Measurements from ENCODE around the gene RD3L.

RD3L gene

GRCh38 chr14:103899833-103900232 lies 42.5 kb downstream of the RD3L start:
- H2AFZ ChIP-seq (ENCODE audit: low read depth): no peak overlapping the region
- H3K79me2 ChIP-seq (ENCODE audit: insufficient read depth, low read depth): no peaks in the 10 kb centered on the region

GRCh38 chr14:103899316-103899715 lies 43.0 kb downstream of the RD3L start:
- no peaks in the 10 kb centered on the region for H3K4me1 ChIP-seq (ENCODE audit: low read depth, poor library complexity, severe bottlenecking)
- H3K4me2 ChIP-seq: no peak overlapping the region
- no peaks in the 10 kb centered on the region for H3K27me3 ChIP-seq (ENCODE audit: insufficient read depth, low read depth)
- H2AFZ ChIP-seq (ENCODE audit: low read depth): no peak overlapping the region
- H3K27ac ChIP-seq: no peak overlapping the region
- no peak for TF ChIP-seq CTCF (conservative IDR thresholded peaks at IDR 0.05; ENCODE audit: low read depth, low read length)
- H4K20me1 ChIP-seq (ENCODE audit: insufficient read depth): no peaks in the 10 kb centered on the region
- no peaks in the 10 kb centered on the region for H3K36me3 ChIP-seq (ENCODE audit: insufficient read depth)
- no peak overlapping the region for H3K9ac ChIP-seq
- no peaks in the 10 kb centered on the region for H3K79me2 ChIP-seq (ENCODE audit: insufficient read depth, low read depth)
- H3K4me3 ChIP-seq (IDR thresholded peaks at IDR 0.05; ENCODE audit: insufficient read depth, low read depth, low read length): no peak overlapping the region

More at GRCh38 chr14:103899833-103900232, 42.5 kb downstream of the RD3L start:
- Histone ChIP-seq H3K4me3 (IDR thresholded peaks at IDR 0.05; ENCODE audit: insufficient read depth, low read depth, low read length) (no peak overlapping the region), H4K20me1 (ENCODE audit: insufficient read depth) (no peaks in the 10 kb centered on the region), H3K4me2 (no peak overlapping the region), H3K4me1 (ENCODE audit: low read depth, poor library complexity, severe bottlenecking) (no peaks in the 10 kb centered on the region), H3K27ac (no peak overlapping the region), H3K9ac (no peak overlapping the region), H3K27me3 (ENCODE audit: insufficient read depth, low read depth) (no peaks in the 10 kb centered on the region), H3K36me3 (ENCODE audit: insufficient read depth) (no peaks in the 10 kb centered on the region)
- no peak for TF ChIP-seq CTCF (conservative IDR thresholded peaks at IDR 0.05; ENCODE audit: low read depth, low read length)

- H2AFZ ChIP-seq (ENCODE audit: low read depth): no peak overlapping the region
- no peak for TF ChIP-seq CTCF (conservative IDR thresholded peaks at IDR 0.05; ENCODE audit: low read depth, low read length)
- H3K27me3 ChIP-seq (ENCODE audit: insufficient read depth, low read depth): no peaks in the 10 kb centered on the region
- no peaks in the 10 kb centered on the region for H3K4me1 ChIP-seq (ENCODE audit: low read depth, poor library complexity, severe bottlenecking)
- no peaks in the 10 kb centered on the region for H4K20me1 ChIP-seq (ENCODE audit: insufficient read depth)
- no peaks in the 10 kb centered on the region for H3K79me2 ChIP-seq (ENCODE audit: insufficient read depth, low read depth)
- H3K36me3 ChIP-seq (ENCODE audit: insufficient read depth): no peaks in the 10 kb centered on the region
- no peak overlapping the region for H3K4me2 ChIP-seq
- no peak overlapping the region for H3K27ac ChIP-seq
- no peak overlapping the region for H3K4me3 ChIP-seq (IDR thresholded peaks at IDR 0.05; ENCODE audit: insufficient read depth, low read depth, low read length)
- H3K9ac ChIP-seq: no peak overlapping the region
Observed at GRCh38 chr14:103898711-103899110, 43.6 kb downstream of the RD3L start.

GRCh38 chr14:103898204-103898603 lies 44.1 kb downstream of the RD3L start:
- H3K4me2 ChIP-seq: no peak overlapping the region
- H3K4me3 ChIP-seq (IDR thresholded peaks at IDR 0.05; ENCODE audit: insufficient read depth, low read depth, low read length): no peak overlapping the region
- no peak overlapping the region for H2AFZ ChIP-seq (ENCODE audit: low read depth)
- H3K79me2 ChIP-seq (ENCODE audit: insufficient read depth, low read depth): no peaks in the 10 kb centered on the region
- no peaks in the 10 kb centered on the region for H3K4me1 ChIP-seq (ENCODE audit: low read depth, poor library complexity, severe bottlenecking)
- no peaks in the 10 kb centered on the region for H4K20me1 ChIP-seq (ENCODE audit: insufficient read depth)
- no peaks in the 10 kb centered on the region for H3K27me3 ChIP-seq (ENCODE audit: insufficient read depth, low read depth)
- no peaks in the 10 kb centered on the region for H3K36me3 ChIP-seq (ENCODE audit: insufficient read depth)
- H3K9ac ChIP-seq: no peak overlapping the region
- no peak overlapping the region for H3K27ac ChIP-seq
- TF ChIP-seq CTCF (conservative IDR thresholded peaks at IDR 0.05; ENCODE audit: low read depth, low read length): no peak

Measured in KMS-11 (cell line).